Aorta (tissue), 5 donors: ENCODE measurements around the gene PAQR9. TPM values are rescaled to one million over a fixed set of nuclear protein-coding genes. Genes with fewer than 3 reads are reported as not detected.
A peak's percentile ranks its signal among the peaks of the same experiment; 100 is the strongest.

Source experiments
- ATAC-seq: fragments of 200-7000 bp; cut with Tn5 transposase; one replicate; pipeline ENCODE4 v1.9.1; 2022; ENCODE audit warnings: moderate library complexity; ENCODE audit not compliant: low FRiP score
- DNase-seq, 2 donors: peaks; one replicate each; pipeline ENCODE4 v3.0.0-alpha.2; 2020
- H3K27ac ChIP-seq, 2 donors: one replicate each; pipeline ENCODE4 v1.5.1; 2013; ENCODE audit warnings: low read length in 2 of 2, mild to moderate bottlenecking in 2 of 2, moderate library complexity in 2 of 2, control low read depth in 1 of 2, inconsistent platforms in 1 of 2, low read depth in 1 of 2
- H3K27me3 ChIP-seq, 2 donors: one replicate each; pipeline ENCODE4 v1.6.1; 2013; ENCODE audit warnings: control low read depth in 1 of 2, low read length in 1 of 2, mild to moderate bottlenecking in 1 of 2, moderate library complexity in 1 of 2; ENCODE audit not compliant: insufficient read depth in 2 of 2, control insufficient read depth in 1 of 2
- H3K36me3 ChIP-seq, 2 donors: one replicate each; pipeline ENCODE4 v1.6.1; 2013; ENCODE audit warnings: control low read depth in 1 of 2, low read length in 1 of 2, mild to moderate bottlenecking in 1 of 2; ENCODE audit not compliant: insufficient read depth in 2 of 2, control insufficient read depth in 1 of 2
- H3K4me1 ChIP-seq, 2 donors: one replicate each; pipeline ENCODE4 v1.6.1; 2013; ENCODE audit warnings: low read length in 2 of 2, control low read depth in 1 of 2, mild to moderate bottlenecking in 1 of 2, moderate library complexity in 1 of 2; ENCODE audit not compliant: insufficient read depth in 2 of 2, control insufficient read depth in 1 of 2
- H3K4me3 ChIP-seq, 2 donors: one replicate each; pipeline ENCODE4 v1.5.1; 2013; ENCODE audit warnings: low read length in 2 of 2, control low read depth in 1 of 2, mild to moderate bottlenecking in 1 of 2
- H3K9me3 ChIP-seq: one replicate; pipeline ENCODE4 v1.6.1; 2013; ENCODE audit warnings: mild to moderate bottlenecking, low read length; ENCODE audit not compliant: control insufficient read depth
- WGBS, 2 donors: extraction: QIAGEN DNeasy Blood & Tissue Kit; methylation state at CpG; one replicate each; pipeline ENCODE4 v1.1.7; 2013; 5-methylcytosine and 5-hydroxymethylcytosine counted together
- intact Hi-C, 2 donors: fragments of 100-400 bp; cut with DNase I; formaldehyde crosslinking; loops; one replicate each; pipeline versions ENCODE4 v1.14.2 to v1.15.0; 2022
- long read RNA-seq, 2 donors: library from polyadenylated mRNA; unstranded; transcript quantifications; one replicate each; pipeline ENCODE4 v2.0.0, GENCODE V29; 2020 to 2021
- polyA plus RNA-seq, 2 donors: library from polyadenylated mRNA; stranded (reverse); fragments of 200-250 nt; gene quantifications; one replicate each; pipeline ENCODE4 v1.2.3, GENCODE V29; 2013
- total RNA-seq, 2 donors: library from RNA; stranded (reverse); fragmentation: NEBNext Ultra II Directional; extraction: Animal tissue kit (Norgen Biotek cat#: 25700); gene quantifications; one replicate each; pipeline ENCODE4 v1.2.1, GENCODE V29; 2021
- donor health status: healthy with polysubstance abuse.
- donor health status: Bipolar disorder and iron deficiency.
- donor health status: DM: no; HTN: no; CAD: no.
- donor health status: DM: no; HTN: no; CAD: no.
- donor health status: DM: yes; HTN: yes; CAD: no.

The PAQR9 gene
- total RNA-seq (not detected), polyA plus RNA-seq (not detected)
- long read RNA-seq, donor 1 = 0 reads
- long read RNA-seq, donor 2 = 0 reads

GRCh38 chr3:142963516-142964448 is at the start of gene PAQR9:
Gene PAQR9, minus strand, starts transcription at chr3:142963674. Its CDS starts 338 bp downstream, at chr3:142963336.
- H3K36me3 ChIP-seq = no peaks in the 10 kb centered on the region
- DNase-seq (peak in 1 of 2 donors; percentile 76), ATAC-seq (peak; percentile 20)
- intact Hi-C loops = no loop called here
- WGBS, 2 donors = 3 to 5% methylated on average over 70 to 117 of the region's 117 CpGs
- no peak within 1 kb of the TSS for H3K27ac ChIP-seq
- no peaks in the 10 kb centered on the region for H3K9me3 ChIP-seq
- H3K27me3 ChIP-seq = no peaks in the 10 kb centered on the region
- peak within 1 kb of the TSS; percentile 49 to 50 for H3K4me3 ChIP-seq
- no peaks in the 10 kb centered on the region for H3K4me1 ChIP-seq

GRCh38 chr3:143011705-143012104 is 48.2 kb upstream of the PAQR9 start:
- Histone ChIP-seq H3K27me3 (no peaks in the 10 kb centered on the region), H3K4me3 (no peak overlapping the region), H3K36me3 (no peaks in the 10 kb centered on the region), H3K27ac (no peak overlapping the region), H3K9me3 (no peaks in the 10 kb centered on the region), H3K4me1 (no peaks in the 10 kb centered on the region)
- 80 to 81% methylated on average over 3 of the region's 3 CpGs for WGBS, 2 donors
- intact Hi-C loops = no loop called here
- DNase-seq (no peak), ATAC-seq (no peak)

GRCh38 chr3:143010024-143010423 is 46.5 kb upstream of the PAQR9 start:
- no peaks in the 10 kb centered on the region for H3K36me3 ChIP-seq
- DNase-seq (no peak), ATAC-seq (no peak)
- intact Hi-C loops = no loop called here
- H3K27me3 ChIP-seq = no peaks in the 10 kb centered on the region
- no peak overlapping the region for H3K4me3 ChIP-seq
- no peaks in the 10 kb centered on the region for H3K9me3 ChIP-seq
- no peak overlapping the region for H3K27ac ChIP-seq
- no peaks in the 10 kb centered on the region for H3K4me1 ChIP-seq
- WGBS, 2 donors = 78% methylated on average over 3 of the region's 3 CpGs

GRCh38 chr3:143004823-143005222 is 41.3 kb upstream of the PAQR9 start:
- ATAC-seq (no peak), DNase-seq (no peak)
- intact Hi-C loops = loop anchor here in 1 of 2 donors (5.0 kb wide), 1 partner anchor 428 kb away; the partner anchor contains the start of gene ATR
- no peaks in the 10 kb centered on the region for H3K36me3 ChIP-seq
- peaks cover 0 to 2% of the 10 kb centered on the region in 2 donors for H3K4me1 ChIP-seq
- H3K4me3 ChIP-seq = no peak overlapping the region
- H3K27me3 ChIP-seq = no peaks in the 10 kb centered on the region
- WGBS, 2 donors = 85 to 97% methylated on average over 2 of the region's 2 CpGs
- no peak overlapping the region for H3K27ac ChIP-seq
- no peaks in the 10 kb centered on the region for H3K9me3 ChIP-seq

- no peaks in the 10 kb centered on the region for H3K36me3 ChIP-seq
- WGBS, 2 donors = 6 to 7% methylated on average over 9 of the region's 9 CpGs
- peak overlapping the region; percentile 80 to 94 for H3K4me3 ChIP-seq
- H3K27ac ChIP-seq = no peak overlapping the region
- DNase-seq (no peak), ATAC-seq (no peak)
- peaks cover 0 to 2% of the 10 kb centered on the region in 2 donors for H3K4me1 ChIP-seq
- no peaks in the 10 kb centered on the region for H3K9me3 ChIP-seq
- intact Hi-C loops = loop anchor here in 1 of 2 donors (5.0 kb wide), 1 partner anchor 425 kb away; the partner anchor contains the start of gene ATR
- no peaks in the 10 kb centered on the region for H3K27me3 ChIP-seq
These were observed 39.3 kb upstream of the PAQR9 start for GRCh38 chr3:143002727-143003126.

- DNase-seq (no peak), ATAC-seq (no peak)
- WGBS, 2 donors = 1% methylated on average over 19 of the region's 19 CpGs
- Histone ChIP-seq H3K27me3 (no peaks in the 10 kb centered on the region), H3K4me3 (peak overlapping the region; percentile 80 to 94), H3K9me3 (no peaks in the 10 kb centered on the region), H3K36me3 (no peaks in the 10 kb centered on the region), H3K4me1 (peaks cover 0 to 2% of the 10 kb centered on the region in 2 donors), H3K27ac (peak overlapping the region in 1 of 2 donors; percentile 46)
- intact Hi-C loops = loop anchor here in 1 of 2 donors (5.0 kb wide), 1 partner anchor 425 kb away; the partner anchor contains the start of gene ATR
These were observed 38.7 kb upstream of the PAQR9 start for GRCh38 chr3:143002083-143002712.

- Histone ChIP-seq H3K27ac (peak within 1 kb of the TSS; percentile 65 to 89), H3K4me3 (peak within 1 kb of the TSS; percentile 80 to 94), H3K9me3 (no peaks in the 10 kb centered on the region), H3K27me3 (no peaks in the 10 kb centered on the region), H3K36me3 (no peaks in the 10 kb centered on the region), H3K4me1 (peaks cover 0 to 2% of the 10 kb centered on the region in 2 donors)
- peak; percentile 99 for ATAC-seq
- intact Hi-C loops = loop anchor here in 1 of 2 donors (5.0 kb wide), 1 partner anchor 424 kb away; the partner anchor contains the start of gene ATR
- peak; percentile 97 to 98 for DNase-seq
- WGBS, 2 donors = 0% methylated on average over 55 of the region's 55 CpGs
These were observed 38.1 kb upstream of the PAQR9 start, which contains the start of gene U2SURP for GRCh38 chr3:143001369-143002082. Gene U2SURP, plus strand, starts transcription at chr3:143001570. Its CDS starts 59 bp downstream, at chr3:143001629.

- intact Hi-C loops = loop anchor here in 1 of 2 donors (5.0 kb wide), 1 partner anchor 424 kb away; the partner anchor contains the start of gene ATR
- Histone ChIP-seq H3K27ac (peak overlapping the region; percentile 65 to 89), H3K4me1 (peaks cover 0 to 2% of the 10 kb centered on the region in 2 donors), H3K27me3 (no peaks in the 10 kb centered on the region), H3K36me3 (no peaks in the 10 kb centered on the region), H3K4me3 (peak overlapping the region; percentile 31 to 79), H3K9me3 (no peaks in the 10 kb centered on the region)
- WGBS, 2 donors = 0% methylated on average over 15 of the region's 15 CpGs
- DNase-seq (peak in 1 of 2 donors; percentile 83), ATAC-seq (peak; percentile 86)
These were observed 37.5 kb upstream of the PAQR9 start for GRCh38 chr3:143001034-143001368.
